Cardiac fibroblast (primary cell): ENCODE data around the gene MBD3.

Experiments
- DNase-seq, 2 donors: peaks; one replicate each; pipeline versions ENCODE4 v3.0.0 to v3.0.0-alpha.2; 2010; ENCODE audit warnings: low read depth in 2 of 2
- H3K4me3 ChIP-seq, 2 donors: replicated peaks in 1 of 2; 1 replicate in 1 of 2; 2 replicates in 1 of 2; pipeline ENCODE4 v1.5.1; 2011; ENCODE audit warnings: low read depth in 2 of 2, low read length in 2 of 2, mild to moderate bottlenecking in 2 of 2, moderate library complexity in 1 of 2
- CTCF ChIP-seq: IDR thresholded peaks from one replicate; pipeline ENCODE4 v1.5.1; 2011; ENCODE audit warnings: low read depth, mild to moderate bottlenecking, low read length, inconsistent platforms

Gene MBD3

GRCh38 chr19:1613808-1614570 is 21.3 kb upstream of the MBD3 start:
- H3K4me3 ChIP-seq = no peak overlapping the region
- no peak for DNase-seq
- no peak for TF ChIP-seq CTCF

- no peak for TF ChIP-seq CTCF
These were observed 20.5 kb upstream of the MBD3 start for GRCh38 chr19:1613146-1613545.

GRCh38 chr19:1612114-1613086 is 19.7 kb upstream of the MBD3 start:
- no peak for DNase-seq
- no peak for TF ChIP-seq CTCF
- H3K4me3 ChIP-seq = no peak overlapping the region

More at GRCh38 chr19:1613146-1613545, 20.5 kb upstream of the MBD3 start:
- H3K4me3 ChIP-seq = no peak overlapping the region
- no peak for DNase-seq

GRCh38 chr19:1611353-1611752 is 18.7 kb upstream of the MBD3 start:
- TF ChIP-seq CTCF = no peak
- no peak overlapping the region for H3K4me3 ChIP-seq
- DNase-seq = no peak

GRCh38 chr19:1610579-1610978 is 17.9 kb upstream of the MBD3 start:
- H3K4me3 ChIP-seq = no peak overlapping the region
- DNase-seq = no peak
- TF ChIP-seq CTCF = no peak

- no peak for TF ChIP-seq CTCF
- H3K4me3 ChIP-seq = no peak overlapping the region
- no peak for DNase-seq
These were observed 17.2 kb upstream of the MBD3 start for GRCh38 chr19:1609680-1610474.
